Stimulated activated naive CD8-positive, alpha-beta T cell treated with anti-CD3 and anti-CD28 coated beads, Interleukin-15, Interleukin-2, amounts not matched to agents 100 U/mL and 50 U/mL, for 24 hours (primary cell): ENCODE results near the gene GALR3.
"Not testable (repeated sequence)": the region's sequence is repeated elsewhere in the genome, so short reads cannot be mapped to it uniquely, and the experiment has no call there.

Experiments
- ATAC-seq: fragments of 150-1000 bp; cut with Tn5 transposase; one replicate; pipeline ENCODE4 v1.10.0; 2021
- DNase-seq: peaks from one replicate; pipeline ENCODE4 v3.0.0; 2021

Gene GALR3, protein sequence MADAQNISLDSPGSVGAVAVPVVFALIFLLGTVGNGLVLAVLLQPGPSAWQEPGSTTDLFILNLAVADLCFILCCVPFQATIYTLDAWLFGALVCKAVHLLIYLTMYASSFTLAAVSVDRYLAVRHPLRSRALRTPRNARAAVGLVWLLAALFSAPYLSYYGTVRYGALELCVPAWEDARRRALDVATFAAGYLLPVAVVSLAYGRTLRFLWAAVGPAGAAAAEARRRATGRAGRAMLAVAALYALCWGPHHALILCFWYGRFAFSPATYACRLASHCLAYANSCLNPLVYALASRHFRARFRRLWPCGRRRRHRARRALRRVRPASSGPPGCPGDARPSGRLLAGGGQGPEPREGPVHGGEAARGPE

GRCh38 chr22:37823134-37823985 lies at the start of gene GALR3:
Gene GALR3 (plus strand): TSS chr22:37823382. CDS start chr22:37823407, 25 bp downstream.
- DNase-seq, result no peak
- ATAC-seq, result no peak

DNA sequence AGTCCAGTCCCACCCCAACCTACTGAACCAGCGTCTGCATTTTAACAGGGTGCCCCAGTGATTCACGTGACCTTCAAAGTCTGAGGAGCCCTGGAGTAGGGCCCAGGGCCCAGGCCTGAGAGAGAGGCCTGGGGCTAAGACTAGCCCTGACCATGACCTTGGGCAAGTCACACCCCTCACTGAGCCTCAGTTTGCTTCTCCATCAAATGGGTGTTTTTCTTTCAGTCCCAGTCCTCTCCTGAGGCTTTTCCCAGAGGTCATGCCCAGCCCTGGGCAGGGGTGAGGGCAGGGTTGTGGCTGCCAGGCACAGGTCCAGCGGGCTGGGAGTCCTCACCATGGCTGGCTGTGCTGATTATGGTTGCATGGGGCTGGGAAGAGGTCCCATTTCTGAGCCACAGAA lies 48.5 kb upstream of the GALR3 start:
- DNase-seq (no peak), ATAC-seq (no peak)

DNA sequence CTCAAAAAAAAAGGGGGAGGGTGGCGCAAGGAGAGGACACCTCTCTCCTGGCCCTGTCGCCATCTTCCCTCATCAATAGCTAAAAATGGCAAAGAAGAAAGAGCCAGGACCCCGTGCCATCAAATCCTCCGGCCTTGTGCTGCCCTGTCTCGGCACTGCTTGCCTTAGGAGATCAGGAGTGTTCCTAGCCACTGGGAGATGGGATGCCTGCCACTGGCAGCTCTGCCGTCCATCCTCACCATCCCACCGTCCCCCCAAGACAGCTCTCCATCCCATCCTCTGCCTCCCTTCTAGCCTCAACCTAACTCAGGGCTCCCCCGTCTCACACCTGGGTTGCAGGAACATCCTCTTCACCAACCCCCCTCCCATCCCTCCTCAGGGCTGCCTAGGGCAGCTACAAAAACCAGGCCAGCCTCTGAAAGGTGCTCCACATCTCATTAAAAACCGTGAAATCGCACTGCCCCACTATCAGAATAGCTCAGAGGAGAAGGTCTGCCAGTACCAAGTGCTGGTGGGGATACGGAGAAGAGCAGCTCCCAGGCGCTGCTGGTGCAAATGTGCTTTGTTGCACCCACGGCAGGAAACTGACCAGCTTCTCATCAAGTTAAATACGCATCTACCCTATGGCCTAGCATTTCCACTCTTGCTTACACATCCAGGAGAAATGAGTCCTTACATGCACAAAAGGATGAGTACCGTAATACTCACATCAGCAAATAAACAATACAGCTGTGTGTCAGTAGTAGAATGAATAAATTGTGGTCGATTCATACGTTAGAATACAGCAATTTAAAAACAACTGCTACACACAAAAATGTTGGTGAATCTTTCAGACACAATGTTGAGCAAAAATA lies 47.2 kb upstream of the GALR3 start:
- ATAC-seq (no peak), DNase-seq (no peak)

GRCh38 chr22:37776639-37777005 lies 46.6 kb upstream of the GALR3 start:
- no peak for ATAC-seq
- no peak for DNase-seq

- DNase-seq, result no peak
- ATAC-seq, result no peak
Measured at GRCh38 chr22:37777122-37777687, 46.0 kb upstream of the GALR3 start.

GRCh38 chr22:37778370-37779009 lies 44.7 kb upstream of the GALR3 start:
- no peak for ATAC-seq
- no peak for DNase-seq

- DNase-seq (no peak), ATAC-seq (no peak)
Measured at GRCh38 chr22:37781434-37782059, 41.6 kb upstream of the GALR3 start.

- no peak for ATAC-seq
- DNase-seq, result no peak
Measured at GRCh38 chr22:37782340-37783168, 40.6 kb upstream of the GALR3 start.

DNA sequence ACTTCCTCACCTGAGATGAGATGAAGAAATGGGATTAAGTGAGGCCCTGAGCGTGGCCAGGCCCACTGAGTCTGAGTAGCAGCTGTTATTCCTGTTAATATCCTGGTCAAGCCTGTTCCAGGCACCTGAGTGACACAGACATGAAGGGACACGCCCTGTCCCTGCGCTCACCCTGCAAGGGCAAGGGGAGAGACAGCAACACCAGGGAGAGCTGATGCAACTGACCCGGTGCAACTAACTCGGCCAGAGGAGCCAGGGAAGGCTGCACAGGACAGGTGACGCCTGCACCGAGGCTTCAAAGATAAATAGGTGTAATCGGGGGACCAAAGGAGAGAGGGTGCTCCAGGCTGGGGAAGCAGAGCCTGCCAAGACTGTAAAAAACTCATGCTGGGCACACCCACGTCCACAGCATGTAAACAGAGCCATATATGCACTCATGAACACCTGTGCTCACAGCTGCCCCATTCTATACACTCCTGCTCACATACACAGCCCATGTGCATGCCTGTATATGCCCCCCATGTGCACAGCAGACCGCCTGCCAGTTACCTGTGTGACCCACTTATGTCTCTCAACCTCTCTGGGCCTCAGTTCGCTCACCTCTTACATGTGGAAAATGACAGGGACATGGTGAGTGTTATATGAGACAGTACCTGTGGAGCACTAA lies 38.2 kb upstream of the GALR3 start:
- ATAC-seq (no peak), DNase-seq (no peak)

GRCh38 chr22:37790234-37790633 lies 32.9 kb upstream of the GALR3 start:
- DNase-seq, result no peak
- no peak for ATAC-seq

GRCh38 chr22:37792494-37792893 lies 30.7 kb upstream of the GALR3 start:
- DNase-seq (no peak), ATAC-seq (no peak)

- no peak for DNase-seq
- ATAC-seq, result no peak
Measured at GRCh38 chr22:37794376-37794775, 28.8 kb upstream of the GALR3 start.

DNA sequence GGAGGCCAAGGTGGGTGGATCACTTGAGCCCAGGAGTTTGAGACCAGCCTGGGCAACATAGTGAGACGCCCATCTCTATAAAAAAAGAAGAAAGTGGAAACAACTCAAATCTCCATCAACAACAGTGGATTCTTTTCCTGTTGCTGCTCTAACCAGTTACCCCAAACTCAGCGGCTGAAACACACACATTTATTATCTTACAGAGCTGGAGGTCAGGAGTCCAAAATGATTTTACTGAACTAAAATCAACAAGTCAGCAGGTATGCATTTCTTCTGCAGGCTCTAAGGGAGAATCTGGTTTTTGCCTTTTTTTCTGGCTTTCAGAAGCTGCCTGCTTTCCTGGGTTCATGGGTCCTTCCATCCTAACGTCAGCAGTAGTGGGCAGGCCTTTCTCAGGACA lies 27.1 kb upstream of the GALR3 start:
- ATAC-seq (no peak), DNase-seq (no peak)

GRCh38 chr22:37797259-37797658 lies 25.9 kb upstream of the GALR3 start:
- ATAC-seq, DNase-seq: not testable (repeated sequence)

DNA sequence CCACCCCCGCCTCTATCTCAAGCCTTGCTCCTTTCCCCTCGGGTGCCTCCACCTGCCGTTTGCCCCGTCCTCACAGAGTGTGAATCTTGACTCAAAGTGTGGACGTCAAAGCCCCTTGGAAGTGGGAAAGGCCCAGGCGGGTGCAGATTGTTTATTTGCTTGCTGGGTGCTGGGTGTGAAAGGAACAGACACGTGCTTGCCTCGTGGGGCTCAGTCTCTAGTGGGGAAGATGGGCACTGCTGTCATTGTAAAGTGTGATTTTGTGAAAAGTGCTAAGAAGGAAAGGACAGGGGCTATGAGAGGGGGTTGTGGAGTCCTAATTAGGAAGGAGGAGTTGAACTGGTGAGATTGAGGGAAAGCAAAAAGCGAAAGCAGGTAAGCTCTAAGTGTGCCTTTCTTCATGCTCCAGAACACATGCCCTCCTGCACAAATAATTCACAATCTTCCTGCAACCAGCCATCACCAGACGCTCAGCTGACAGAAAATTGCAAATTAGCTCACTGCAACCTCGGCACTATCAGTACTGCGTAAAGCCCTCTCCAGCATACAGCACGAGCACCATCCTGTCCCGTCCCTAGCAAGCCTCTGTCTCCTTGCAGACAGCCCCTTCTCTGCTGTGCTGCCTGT lies 25.2 kb upstream of the GALR3 start:
- ATAC-seq (no peak), DNase-seq (no peak)

GRCh38 chr22:37799979-37800378 lies 23.2 kb upstream of the GALR3 start:
- not testable (repeated sequence) for ATAC-seq

GRCh38 chr22:37801946-37802309 lies 21.3 kb upstream of the GALR3 start:
- DNase-seq (no peak), ATAC-seq (no peak)

More at GRCh38 chr22:37799979-37800378, 23.2 kb upstream of the GALR3 start:
- not testable (repeated sequence) for DNase-seq

DNA sequence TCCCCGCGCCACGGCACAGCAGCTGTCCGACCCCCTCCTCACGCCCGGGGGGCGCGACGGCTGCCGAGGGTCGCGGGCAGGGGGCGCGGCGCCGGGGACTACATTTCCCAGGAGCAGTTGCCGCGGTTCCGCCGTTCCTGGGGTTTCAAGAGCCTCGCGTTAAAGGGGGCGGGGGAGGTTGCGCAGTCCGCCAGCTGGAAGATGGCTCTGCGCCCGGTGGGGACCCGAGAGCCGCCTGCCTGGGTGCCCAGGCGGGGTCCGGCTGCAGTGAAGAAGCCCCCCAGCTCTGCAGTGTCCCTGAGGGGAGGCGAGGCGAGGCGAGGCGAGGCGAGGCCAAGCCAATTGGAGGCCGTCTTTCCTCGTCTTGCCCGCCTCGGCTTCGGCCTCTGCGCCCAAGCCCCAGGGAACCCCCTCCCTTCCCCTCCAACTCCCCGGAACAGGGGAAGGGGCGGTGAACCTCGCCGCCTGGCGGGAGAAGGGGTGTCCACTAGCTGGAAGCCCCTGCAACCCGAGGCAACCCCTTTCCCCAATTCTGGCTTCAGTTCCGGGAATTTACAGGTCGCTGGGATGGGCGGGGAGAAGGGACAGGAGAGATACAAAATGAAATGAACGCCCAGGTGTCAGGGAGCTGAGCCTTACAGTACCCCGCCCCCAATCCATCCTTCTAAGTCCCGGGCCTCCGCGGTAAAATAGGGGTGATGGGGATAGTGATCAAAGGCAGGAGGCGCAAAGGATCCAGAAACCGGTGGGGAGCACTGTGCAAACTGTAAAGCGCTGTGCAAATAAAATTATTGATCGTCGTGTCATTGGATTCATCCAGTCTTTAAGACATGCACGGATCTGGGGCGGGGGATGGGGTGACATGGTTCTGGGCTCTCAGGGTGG lies 20.6 kb upstream of the GALR3 start:
- DNase-seq, result peak; percentile 33
- no peak for ATAC-seq
